Measurements from ENCODE around the gene NKX1-2. TPM values are rescaled to one million over a fixed set of nuclear protein-coding genes. Genes with fewer than 3 reads are reported as not detected.

The NKX1-2 gene
- total RNA-seq, 2 donors from 2014 or later, result not detected

- H3K27ac Mint-ChIP-seq, result peak overlapping the region; percentile 38
- peaks cover 2% of the 10 kb centered on the region for H3K27me3 Mint-ChIP-seq (ENCODE audit: low read depth)
- peaks cover 27% of the 10 kb centered on the region for H3K4me1 Mint-ChIP-seq (ENCODE audit: low read depth)
- no peaks in the 10 kb centered on the region for H3K36me3 Mint-ChIP-seq (ENCODE audit: insufficient read depth in 2 of 2)
- peak overlapping the region; percentile 29 to 59 for H3K4me3 Mint-ChIP-seq
- no peaks in the 10 kb centered on the region for H3K9me3 Mint-ChIP-seq
- DNase-seq, result no peak
- no peak for ATAC-seq (replicated peaks in 1 of 2)
These were observed 33.1 kb downstream of the NKX1-2 start for GRCh38 chr10:124416733-124417132.

- no peaks in the 10 kb centered on the region for H3K27me3 Mint-ChIP-seq (ENCODE audit: low read depth)
- H3K27ac Mint-ChIP-seq, result no peak overlapping the region
- DNase-seq (no peak), ATAC-seq (replicated peaks in 1 of 2) (no peak)
- peaks cover 27% of the 10 kb centered on the region for H3K4me1 Mint-ChIP-seq (ENCODE audit: low read depth)
- no peak overlapping the region for H3K4me3 Mint-ChIP-seq
- no peaks in the 10 kb centered on the region for H3K9me3 Mint-ChIP-seq
- H3K36me3 Mint-ChIP-seq (ENCODE audit: insufficient read depth in 2 of 2), result no peaks in the 10 kb centered on the region
These were observed 34.6 kb downstream of the NKX1-2 start for GRCh38 chr10:124415210-124415609.

- H3K4me3 Mint-ChIP-seq, result no peak overlapping the region
- no peaks in the 10 kb centered on the region for H3K9me3 Mint-ChIP-seq
- H3K4me1 Mint-ChIP-seq (ENCODE audit: low read depth), result peaks cover 22% of the 10 kb centered on the region
- ATAC-seq (replicated peaks in 1 of 2) (no peak), DNase-seq (no peak)
- no peak overlapping the region for H3K27ac Mint-ChIP-seq
- no peaks in the 10 kb centered on the region for H3K36me3 Mint-ChIP-seq (ENCODE audit: insufficient read depth in 2 of 2)
- no peaks in the 10 kb centered on the region for H3K27me3 Mint-ChIP-seq (ENCODE audit: low read depth)
These were observed 35.8 kb downstream of the NKX1-2 start for GRCh38 chr10:124414076-124414475.

GRCh38 chr10:124409696-124410095 lies 40.1 kb downstream of the NKX1-2 start:
- H3K9me3 Mint-ChIP-seq, result no peaks in the 10 kb centered on the region
- no peak overlapping the region for H3K27ac Mint-ChIP-seq
- H3K4me3 Mint-ChIP-seq, result no peak overlapping the region
- peaks cover 0 to 4% of the 10 kb centered on the region in 2 donors for H3K36me3 Mint-ChIP-seq (ENCODE audit: insufficient read depth in 2 of 2)
- DNase-seq (no peak), ATAC-seq (replicated peaks in 1 of 2) (no peak)
- H3K27me3 Mint-ChIP-seq (ENCODE audit: low read depth), result no peaks in the 10 kb centered on the region
- peaks cover 5% of the 10 kb centered on the region for H3K4me1 Mint-ChIP-seq (ENCODE audit: low read depth)

- no peaks in the 10 kb centered on the region for H3K27me3 Mint-ChIP-seq (ENCODE audit: low read depth)
- H3K4me3 Mint-ChIP-seq, result no peak overlapping the region
- ATAC-seq (replicated peaks in 1 of 2), result no peak
- H3K4me1 Mint-ChIP-seq (ENCODE audit: low read depth), result peaks cover 6% of the 10 kb centered on the region
- peaks cover 3 to 8% of the 10 kb centered on the region in 2 donors for H3K36me3 Mint-ChIP-seq (ENCODE audit: insufficient read depth in 2 of 2)
- no peak overlapping the region for H3K27ac Mint-ChIP-seq
- no peak for DNase-seq
- H3K9me3 Mint-ChIP-seq, result no peaks in the 10 kb centered on the region
These were observed 41.5 kb downstream of the NKX1-2 start for GRCh38 chr10:124408357-124408756.

GRCh38 chr10:124407456-124407855 lies 42.4 kb downstream of the NKX1-2 start:
- Mint-ChIP-seq H3K36me3 (ENCODE audit: insufficient read depth in 2 of 2) (peaks cover 4 to 11% of the 10 kb centered on the region in 2 donors), H3K4me1 (ENCODE audit: low read depth) (peaks cover 9% of the 10 kb centered on the region), H3K27me3 (ENCODE audit: low read depth) (no peaks in the 10 kb centered on the region), H3K4me3 (no peak overlapping the region), H3K27ac (no peak overlapping the region), H3K9me3 (no peaks in the 10 kb centered on the region)
- DNase-seq, result no peak
- no peak for ATAC-seq (replicated peaks in 1 of 2)

- Mint-ChIP-seq H3K36me3 (ENCODE audit: insufficient read depth in 2 of 2) (peaks cover 4 to 13% of the 10 kb centered on the region in 2 donors), H3K27ac (no peak overlapping the region), H3K27me3 (ENCODE audit: low read depth) (no peaks in the 10 kb centered on the region), H3K4me1 (ENCODE audit: low read depth) (peaks cover 9% of the 10 kb centered on the region), H3K9me3 (no peaks in the 10 kb centered on the region), H3K4me3 (no peak overlapping the region)
- ATAC-seq (replicated peaks in 1 of 2), result peak; percentile 93 to 99
- peak; percentile 22 to 31 for DNase-seq
These were observed 46.3 kb downstream of the NKX1-2 start for GRCh38 chr10:124403548-124403947.

- DNase-seq (no peak), ATAC-seq (replicated peaks in 1 of 2) (no peak)
- no peaks in the 10 kb centered on the region for H3K9me3 Mint-ChIP-seq
- no peaks in the 10 kb centered on the region for H3K27me3 Mint-ChIP-seq (ENCODE audit: low read depth)
- H3K4me3 Mint-ChIP-seq, result no peak overlapping the region
- H3K4me1 Mint-ChIP-seq (ENCODE audit: low read depth), result peaks cover 9% of the 10 kb centered on the region
- H3K36me3 Mint-ChIP-seq (ENCODE audit: insufficient read depth in 2 of 2), result peaks cover 4 to 13% of the 10 kb centered on the region in 2 donors
- no peak overlapping the region for H3K27ac Mint-ChIP-seq
These were observed 47.6 kb downstream of the NKX1-2 start for GRCh38 chr10:124402273-124402672.

- Mint-ChIP-seq H3K27me3 (ENCODE audit: low read depth) (no peaks in the 10 kb centered on the region), H3K27ac (no peak overlapping the region), H3K9me3 (no peaks in the 10 kb centered on the region), H3K4me1 (ENCODE audit: low read depth) (peaks cover 9% of the 10 kb centered on the region), H3K36me3 (ENCODE audit: insufficient read depth in 2 of 2) (peaks cover 4 to 10% of the 10 kb centered on the region in 2 donors), H3K4me3 (no peak overlapping the region)
- ATAC-seq (replicated peaks in 1 of 2) (no peak), DNase-seq (no peak)
These were observed 48.2 kb downstream of the NKX1-2 start for GRCh38 chr10:124401633-124402032.

Other genes starting within 250 kb of the NKX1-2 start
- 10 to 100 TPM; 29.5 to 34.3 TPM for gene OAT, start 31.1 kb downstream of the NKX1-2 start, total RNA-seq
- 10 to 100 TPM in 1 of 2 donors, 1 to 10 TPM in 1; 8.7 to 13.5 TPM for gene LHPP, start 11.8 kb upstream of the NKX1-2 start, total RNA-seq